Tibial nerve (tissue), 4 donors: ENCODE results near the gene TCF25.
"Not testable (repeated sequence)": the region's sequence is repeated elsewhere in the genome, so short reads cannot be mapped to it uniquely, and the experiment has no call there.

Experiments
- EP300 ChIP-seq, 2 donors: sonication (generic); formaldehyde crosslinking; IDR thresholded peaks; one replicate each; pipeline ENCODE4 v1.6.1; 2017; ENCODE audit warnings: antibody characterized with exemption in 2 of 2, mild to moderate bottlenecking in 1 of 2
- POLR2A ChIP-seq, 2 donors: fragments of 450-650 bp; IDR thresholded peaks; one replicate each; pipeline ENCODE4 v1.6.1; 2017; ENCODE audit warnings: antibody characterized with exemption in 2 of 2, mild to moderate bottlenecking in 2 of 2, moderate library complexity in 2 of 2
- TF ChIP-seq, protein P1 (sequence below), 5 experiments: fragments of 200-600 bp in 3 of 5; fragments of 450-650 bp in 2 of 5; sonication (generic) in 3 of 5; IDR thresholded peaks; one replicate each; pipeline ENCODE4 v1.5.1; 2016 to 2019; ENCODE audit warnings: antibody characterized with exemption in 5 of 5, mild to moderate bottlenecking in 3 of 5, moderate library complexity in 2 of 5

DNA sequence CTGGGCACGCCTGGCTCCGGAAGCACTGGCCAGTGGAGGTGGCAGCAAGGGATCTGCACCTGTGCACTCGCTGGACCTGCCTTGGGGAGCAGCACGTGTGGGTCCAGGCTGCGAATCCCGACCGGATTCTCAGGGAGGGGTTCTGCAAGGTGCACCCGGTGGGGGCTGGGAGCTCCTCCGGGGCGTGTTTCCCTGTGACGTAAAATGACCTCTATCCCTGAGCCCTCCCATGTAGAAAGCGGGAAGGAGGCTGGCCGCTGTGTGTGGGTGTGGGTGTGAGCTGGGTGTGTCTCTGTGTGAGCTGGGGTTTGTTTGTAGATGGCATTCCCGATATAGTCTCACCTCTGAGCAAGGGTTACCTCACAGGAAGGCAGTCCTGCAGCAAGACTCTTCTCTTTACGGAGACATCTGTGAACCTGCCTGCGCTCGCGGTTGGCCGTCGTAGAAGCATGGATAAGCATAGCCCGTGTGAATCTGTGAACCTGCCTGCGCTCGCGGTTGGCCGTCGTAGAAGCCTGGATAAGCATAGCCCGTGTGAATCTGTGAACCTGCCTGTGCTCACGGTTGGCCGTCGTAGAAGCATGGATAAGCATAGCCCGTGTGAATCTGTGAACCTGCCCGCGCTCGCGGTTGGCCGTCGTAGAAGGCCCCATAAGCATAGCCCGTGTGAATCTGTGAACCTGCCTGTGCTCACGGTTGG is 39.6 kb upstream of the TCF25 start:
- not testable (repeated sequence) for TF ChIP-seq POLR2A, EP300 (IDR thresholded peaks at IDR 0.05)
- TF ChIP-seq, protein P1, sequence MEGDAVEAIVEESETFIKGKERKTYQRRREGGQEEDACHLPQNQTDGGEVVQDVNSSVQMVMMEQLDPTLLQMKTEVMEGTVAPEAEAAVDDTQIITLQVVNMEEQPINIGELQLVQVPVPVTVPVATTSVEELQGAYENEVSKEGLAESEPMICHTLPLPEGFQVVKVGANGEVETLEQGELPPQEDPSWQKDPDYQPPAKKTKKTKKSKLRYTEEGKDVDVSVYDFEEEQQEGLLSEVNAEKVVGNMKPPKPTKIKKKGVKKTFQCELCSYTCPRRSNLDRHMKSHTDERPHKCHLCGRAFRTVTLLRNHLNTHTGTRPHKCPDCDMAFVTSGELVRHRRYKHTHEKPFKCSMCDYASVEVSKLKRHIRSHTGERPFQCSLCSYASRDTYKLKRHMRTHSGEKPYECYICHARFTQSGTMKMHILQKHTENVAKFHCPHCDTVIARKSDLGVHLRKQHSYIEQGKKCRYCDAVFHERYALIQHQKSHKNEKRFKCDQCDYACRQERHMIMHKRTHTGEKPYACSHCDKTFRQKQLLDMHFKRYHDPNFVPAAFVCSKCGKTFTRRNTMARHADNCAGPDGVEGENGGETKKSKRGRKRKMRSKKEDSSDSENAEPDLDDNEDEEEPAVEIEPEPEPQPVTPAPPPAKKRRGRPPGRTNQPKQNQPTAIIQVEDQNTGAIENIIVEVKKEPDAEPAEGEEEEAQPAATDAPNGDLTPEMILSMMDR (IDR thresholded peaks at IDR 0.05) = not testable (repeated sequence)
